SK-N-SH treated with all-trans-retinoic acid at 6 μM for 48 hours (cell line): Measurements from ENCODE around the gene GTF2F2.
"Not testable (repeated sequence)": the region's sequence is repeated elsewhere in the genome, so short reads cannot be mapped to it uniquely, and the experiment has no call there.

Experiments used
- ATAC-seq: fragments of 200-7000 bp; cut with Tn5 transposase; 3 replicates; pipeline ENCODE4 v1.9.1; 2020; ENCODE audit warnings: mild to moderate bottlenecking, moderate library complexity
- ARNTL ChIP-seq: fragments of 450-650 bp; formaldehyde crosslinking; IDR thresholded peaks from 2 replicates; pipeline ENCODE4 v1.5.0; 2020; ENCODE audit warnings: low read depth, mild to moderate bottlenecking, moderate library complexity, borderline replicate concordance
- BACH2 ChIP-seq: fragments of 250-450 bp; sonication (Bioruptor Pico); IDR thresholded peaks from 2 replicates; pipeline ENCODE4 v1.9.0; 2021; ENCODE audit warnings: mild to moderate bottlenecking, borderline replicate concordance
- CREB5 ChIP-seq: fragments of 250-450 bp; sonication (Bioruptor Pico); IDR thresholded peaks from 2 replicates; pipeline ENCODE4 v1.5.1; 2020; ENCODE audit warnings: low read depth, mild to moderate bottlenecking, moderate library complexity
- CSDC2 ChIP-seq: fragments of 250-450 bp; sonication (Bioruptor Pico); IDR thresholded peaks from 2 replicates; pipeline ENCODE4 v1.5.0; 2020; ENCODE audit warnings: mild to moderate bottlenecking, moderate library complexity
- ESRRG ChIP-seq: fragments of 250-450 bp; sonication (Bioruptor Pico); IDR thresholded peaks from 2 replicates; pipeline ENCODE4 v1.6.1; 2021; ENCODE audit warnings: mild to moderate bottlenecking
- GLIS3 ChIP-seq: fragments of 250-450 bp; sonication (Bioruptor Pico); IDR thresholded peaks from 2 replicates; pipeline ENCODE4 v1.5.0; 2020; ENCODE audit warnings: mild to moderate bottlenecking, moderate library complexity
- ISL1 ChIP-seq: fragments of 250-450 bp; sonication (Bioruptor Pico); IDR thresholded peaks from 2 replicates; pipeline ENCODE4 v2.1.2; 2022; ENCODE audit warnings: mild to moderate bottlenecking, moderate library complexity
- OSR1 ChIP-seq: fragments of 250-450 bp; sonication (Bioruptor Pico); IDR thresholded peaks from 2 replicates; pipeline ENCODE4 v1.8.0; 2022; ENCODE audit warnings: moderate library complexity, mild to moderate bottlenecking, inconsistent platforms
- PPARA ChIP-seq: fragments of 250-450 bp; sonication (Bioruptor Pico); IDR thresholded peaks from 2 replicates; pipeline ENCODE4 v1.5.0; 2020; ENCODE audit warnings: mild to moderate bottlenecking, borderline replicate concordance
- RARB ChIP-seq: fragments of 250-450 bp; sonication (Bioruptor Pico); IDR thresholded peaks from 2 replicates; pipeline ENCODE4 v1.8.0; 2021; ENCODE audit warnings: mild to moderate bottlenecking, moderate library complexity
- SNAI2 ChIP-seq: fragments of 250-450 bp; sonication (Bioruptor Pico); IDR thresholded peaks from 2 replicates; pipeline ENCODE4 v1.5.0; 2020; ENCODE audit warnings: mild to moderate bottlenecking, moderate library complexity
- TCF4 ChIP-seq: fragments of 250-450 bp; sonication (Bioruptor Pico); IDR thresholded peaks from 2 replicates; pipeline ENCODE4 v1.8.0; 2021; ENCODE audit warnings: mild to moderate bottlenecking, moderate library complexity, borderline replicate concordance
- TOX ChIP-seq: fragments of 250-450 bp; sonication (Bioruptor Pico); IDR thresholded peaks from 2 replicates; pipeline ENCODE4 v1.8.0; 2021; ENCODE audit warnings: mild to moderate bottlenecking, moderate library complexity, borderline replicate concordance
- TSHZ2 ChIP-seq: fragments of 250-450 bp; sonication (Bioruptor Pico); IDR thresholded peaks from 2 replicates; pipeline ENCODE4 v1.5.0; 2020; ENCODE audit warnings: mild to moderate bottlenecking, moderate library complexity
- ZC3H10 ChIP-seq: fragments of 250-450 bp; sonication (Bioruptor Pico); IDR thresholded peaks from 2 replicates; pipeline ENCODE4 v1.5.1; 2021; ENCODE audit warnings: mild to moderate bottlenecking, moderate library complexity
- ZFP3 ChIP-seq: fragments of 250-450 bp; sonication (Bioruptor Pico); IDR thresholded peaks from 2 replicates; pipeline ENCODE4 v1.5.0; 2020; ENCODE audit warnings: mild to moderate bottlenecking, moderate library complexity
- ZFP30 ChIP-seq: fragments of 450-650 bp; formaldehyde crosslinking; IDR thresholded peaks from 2 replicates; pipeline ENCODE4 v1.5.0; 2022; ENCODE audit warnings: mild to moderate bottlenecking, moderate library complexity
- ZNF565 ChIP-seq: fragments of 450-650 bp; formaldehyde crosslinking; conservative IDR thresholded peaks from 2 replicates; pipeline ENCODE4 v1.5.0; 2020; ENCODE audit warnings: low read depth, mild to moderate bottlenecking, moderate library complexity
- ZNF70 ChIP-seq: fragments of 450-650 bp; formaldehyde crosslinking; IDR thresholded peaks from 2 replicates; pipeline ENCODE4 v1.5.0; 2020; ENCODE audit warnings: mild to moderate bottlenecking, moderate library complexity
- ZNF8 ChIP-seq: fragments of 450-650 bp; formaldehyde crosslinking; IDR thresholded peaks from 2 replicates; pipeline ENCODE4 v1.5.0; 2020; ENCODE audit warnings: mild to moderate bottlenecking, moderate library complexity
- TF ChIP-seq, protein P1 (sequence below): fragments of 250-450 bp; sonication (Bioruptor Pico); IDR thresholded peaks from 2 replicates; pipeline ENCODE4 v1.8.0; 2021; ENCODE audit warnings: low read depth, mild to moderate bottlenecking, moderate library complexity, borderline replicate concordance
- TF ChIP-seq, protein P2 (sequence below): fragments of 250-450 bp; sonication (Bioruptor Pico); IDR thresholded peaks from 2 replicates; pipeline ENCODE4 v1.5.1; 2021; ENCODE audit warnings: mild to moderate bottlenecking, moderate library complexity
- TF ChIP-seq, protein P3 (sequence below): fragments of 250-450 bp; sonication (Bioruptor Pico); IDR thresholded peaks from 2 replicates; pipeline ENCODE4 v1.8.0; 2020; ENCODE audit warnings: mild to moderate bottlenecking, moderate library complexity, borderline replicate concordance

GTF2F2 gene

DNA sequence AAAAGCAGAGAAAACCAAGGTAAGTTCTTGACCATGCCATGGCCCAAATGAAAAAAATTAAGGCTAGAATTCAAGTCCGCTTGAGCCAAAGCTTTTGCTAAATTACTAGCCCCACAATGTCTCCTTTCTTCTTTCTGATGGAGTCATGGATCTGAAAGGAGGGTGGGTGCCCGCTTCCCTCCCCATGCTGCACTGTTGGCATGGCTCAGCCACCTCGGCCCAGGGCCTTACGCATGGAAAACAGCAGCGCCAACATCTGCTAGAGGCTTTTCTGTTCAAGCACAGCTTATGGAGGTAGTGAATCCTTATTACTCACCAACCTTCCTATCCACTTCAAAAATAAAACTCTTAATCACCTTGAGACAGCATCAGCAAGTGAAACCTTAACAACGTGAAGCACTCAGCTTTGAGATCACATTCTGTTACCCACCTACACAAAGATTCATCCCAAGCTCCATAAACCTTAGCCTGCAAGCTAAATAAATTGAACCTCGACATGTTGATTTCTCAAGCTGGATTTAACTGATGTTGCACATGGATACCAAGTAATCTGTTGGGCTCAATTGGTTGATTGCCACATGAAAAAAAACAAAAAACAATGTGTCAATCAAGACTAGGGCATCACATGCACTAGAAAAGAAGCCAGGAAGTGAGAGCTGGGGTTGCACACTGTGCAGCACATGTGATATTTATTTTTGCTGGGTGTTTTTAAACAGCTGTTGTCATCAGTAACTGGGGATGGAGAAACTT lies 177.3 kb downstream of the GTF2F2 start:
- no peak for ATAC-seq
- no peak for TF ChIP-seq OSR1 (CRISPR knock-in tag)
- no peak for TF ChIP-seq ZNF8 (CRISPR knock-in tag)
- TF ChIP-seq ARNTL (CRISPR knock-in tag): no peak
- no peak for TF ChIP-seq ZC3H10 (CRISPR knock-in tag)
- TF ChIP-seq ISL1 (CRISPR knock-in tag): no peak
- no peak for TF ChIP-seq PPARA (CRISPR knock-in tag)
- TF ChIP-seq ESRRG (CRISPR knock-in tag): no peak
- no peak for TF ChIP-seq ZNF565 (CRISPR knock-in tag)
- no peak for TF ChIP-seq TOX (CRISPR knock-in tag)
- no peak for TF ChIP-seq SNAI2 (CRISPR knock-in tag)
- no peak for TF ChIP-seq ZFP3 (CRISPR knock-in tag)
- TF ChIP-seq BACH2 (CRISPR knock-in tag): no peak
- no peak for TF ChIP-seq TSHZ2 (CRISPR knock-in tag)
- TF ChIP-seq TCF4 (CRISPR knock-in tag): no peak
- TF ChIP-seq CREB5 (CRISPR knock-in tag): no peak
- no peak for TF ChIP-seq RARB (CRISPR knock-in tag)
- no peak for TF ChIP-seq ZFP30
- TF ChIP-seq, protein P1, sequence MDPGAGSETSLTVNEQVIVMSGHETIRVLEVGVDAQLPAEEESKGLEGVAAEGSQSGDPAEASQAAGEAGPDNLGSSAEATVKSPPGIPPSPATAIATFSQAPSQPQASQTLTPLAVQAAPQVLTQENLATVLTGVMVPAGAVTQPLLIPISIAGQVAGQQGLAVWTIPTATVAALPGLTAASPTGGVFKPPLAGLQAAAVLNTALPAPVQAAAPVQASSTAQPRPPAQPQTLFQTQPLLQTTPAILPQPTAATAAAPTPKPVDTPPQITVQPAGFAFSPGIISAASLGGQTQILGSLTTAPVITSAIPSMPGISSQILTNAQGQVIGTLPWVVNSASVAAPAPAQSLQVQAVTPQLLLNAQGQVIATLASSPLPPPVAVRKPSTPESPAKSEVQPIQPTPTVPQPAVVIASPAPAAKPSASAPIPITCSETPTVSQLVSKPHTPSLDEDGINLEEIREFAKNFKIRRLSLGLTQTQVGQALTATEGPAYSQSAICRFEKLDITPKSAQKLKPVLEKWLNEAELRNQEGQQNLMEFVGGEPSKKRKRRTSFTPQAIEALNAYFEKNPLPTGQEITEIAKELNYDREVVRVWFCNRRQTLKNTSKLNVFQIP (CRISPR knock-in tag): no peak
- no peak for TF ChIP-seq CSDC2
- TF ChIP-seq, protein P2, sequence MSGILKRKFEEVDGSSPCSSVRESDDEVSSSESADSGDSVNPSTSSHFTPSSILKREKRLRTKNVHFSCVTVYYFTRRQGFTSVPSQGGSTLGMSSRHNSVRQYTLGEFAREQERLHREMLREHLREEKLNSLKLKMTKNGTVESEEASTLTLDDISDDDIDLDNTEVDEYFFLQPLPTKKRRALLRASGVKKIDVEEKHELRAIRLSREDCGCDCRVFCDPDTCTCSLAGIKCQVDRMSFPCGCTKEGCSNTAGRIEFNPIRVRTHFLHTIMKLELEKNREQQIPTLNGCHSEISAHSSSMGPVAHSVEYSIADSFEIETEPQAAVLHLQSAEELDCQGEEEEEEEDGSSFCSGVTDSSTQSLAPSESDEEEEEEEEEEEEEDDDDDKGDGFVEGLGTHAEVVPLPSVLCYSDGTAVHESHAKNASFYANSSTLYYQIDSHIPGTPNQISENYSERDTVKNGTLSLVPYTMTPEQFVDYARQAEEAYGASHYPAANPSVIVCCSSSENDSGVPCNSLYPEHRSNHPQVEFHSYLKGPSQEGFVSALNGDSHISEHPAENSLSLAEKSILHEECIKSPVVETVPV (CRISPR knock-in tag): no peak

GRCh38 chr13:45298206-45298505 lies 177.8 kb downstream of the GTF2F2 start:
- no peak for TF ChIP-seq BACH2 (CRISPR knock-in tag)
- no peak for TF ChIP-seq ARNTL (CRISPR knock-in tag)
- no peak for TF ChIP-seq ZNF70 (CRISPR knock-in tag)
- TF ChIP-seq ESRRG (CRISPR knock-in tag): no peak
- TF ChIP-seq, protein P2 (CRISPR knock-in tag): no peak
- TF ChIP-seq RARB (CRISPR knock-in tag): no peak
- TF ChIP-seq, protein P3, sequence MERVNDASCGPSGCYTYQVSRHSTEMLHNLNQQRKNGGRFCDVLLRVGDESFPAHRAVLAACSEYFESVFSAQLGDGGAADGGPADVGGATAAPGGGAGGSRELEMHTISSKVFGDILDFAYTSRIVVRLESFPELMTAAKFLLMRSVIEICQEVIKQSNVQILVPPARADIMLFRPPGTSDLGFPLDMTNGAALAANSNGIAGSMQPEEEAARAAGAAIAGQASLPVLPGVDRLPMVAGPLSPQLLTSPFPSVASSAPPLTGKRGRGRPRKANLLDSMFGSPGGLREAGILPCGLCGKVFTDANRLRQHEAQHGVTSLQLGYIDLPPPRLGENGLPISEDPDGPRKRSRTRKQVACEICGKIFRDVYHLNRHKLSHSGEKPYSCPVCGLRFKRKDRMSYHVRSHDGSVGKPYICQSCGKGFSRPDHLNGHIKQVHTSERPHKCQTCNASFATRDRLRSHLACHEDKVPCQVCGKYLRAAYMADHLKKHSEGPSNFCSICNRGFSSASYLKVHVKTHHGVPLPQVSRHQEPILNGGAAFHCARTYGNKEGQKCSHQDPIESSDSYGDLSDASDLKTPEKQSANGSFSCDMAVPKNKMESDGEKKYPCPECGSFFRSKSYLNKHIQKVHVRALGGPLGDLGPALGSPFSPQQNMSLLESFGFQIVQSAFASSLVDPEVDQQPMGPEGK (CRISPR knock-in tag): no peak
- no peak for TF ChIP-seq CSDC2
- TF ChIP-seq TOX (CRISPR knock-in tag): no peak
- TF ChIP-seq PPARA (CRISPR knock-in tag): no peak
- no peak for TF ChIP-seq ZNF565 (CRISPR knock-in tag)
- TF ChIP-seq ISL1 (CRISPR knock-in tag): no peak
- no peak for TF ChIP-seq ZC3H10 (CRISPR knock-in tag)
- TF ChIP-seq GLIS3 (CRISPR knock-in tag): no peak
- no peak for TF ChIP-seq SNAI2 (CRISPR knock-in tag)
- no peak for TF ChIP-seq TSHZ2 (CRISPR knock-in tag)
- no peak for TF ChIP-seq ZFP3 (CRISPR knock-in tag)
- no peak for TF ChIP-seq OSR1 (CRISPR knock-in tag)
- no peak for ATAC-seq

- ATAC-seq: not testable (repeated sequence)
These were observed 178.2 kb downstream of the GTF2F2 start for GRCh38 chr13:45298550-45298949.
